Brain microvascular endothelial cell (primary cell): ENCODE results near the gene METRN.

Experiments used
- DNase-seq: peaks from one replicate; pipeline ENCODE4 v3.0.0-alpha.2; 2020
- H3K27ac ChIP-seq: fragments of 250-450 bp; sonication (Bioruptor Pico); 2 replicates; pipeline ENCODE4 v1.5.1; 2020; ENCODE audit warnings: mild to moderate bottlenecking, moderate library complexity
- H3K27me3 ChIP-seq: fragments of 250-450 bp; sonication (Bioruptor Pico); replicated peaks from 2 replicates; pipeline ENCODE4 v1.5.1; 2020; ENCODE audit warnings: mild to moderate bottlenecking
- H3K36me3 ChIP-seq: fragments of 250-450 bp; sonication (Bioruptor Pico); replicated peaks from 2 replicates; pipeline ENCODE4 v1.5.1; 2020; ENCODE audit warnings: mild to moderate bottlenecking
- H3K4me3 ChIP-seq: 2 replicates; pipeline ENCODE4 v1.5.1; 2011; ENCODE audit warnings: low read depth, mild to moderate bottlenecking, control low read depth, low read length, moderate library complexity
- in situ Hi-C: cut with HindIII; loops from 2 replicates; pipeline ENCODE4 v1.10.0; 2017; ENCODE audit warnings: low sequenced_read_pairs, low pct_ligation_motif_present
- TF ChIP-seq, protein P1 (sequence below): IDR thresholded peaks from 2 replicates; pipeline ENCODE4 v1.5.1; 2011; ENCODE audit warnings: low read depth, mild to moderate bottlenecking, moderate library complexity, low read length, control low read depth, inconsistent platforms; ENCODE audit errors: missing control alignments

The METRN gene

DNA sequence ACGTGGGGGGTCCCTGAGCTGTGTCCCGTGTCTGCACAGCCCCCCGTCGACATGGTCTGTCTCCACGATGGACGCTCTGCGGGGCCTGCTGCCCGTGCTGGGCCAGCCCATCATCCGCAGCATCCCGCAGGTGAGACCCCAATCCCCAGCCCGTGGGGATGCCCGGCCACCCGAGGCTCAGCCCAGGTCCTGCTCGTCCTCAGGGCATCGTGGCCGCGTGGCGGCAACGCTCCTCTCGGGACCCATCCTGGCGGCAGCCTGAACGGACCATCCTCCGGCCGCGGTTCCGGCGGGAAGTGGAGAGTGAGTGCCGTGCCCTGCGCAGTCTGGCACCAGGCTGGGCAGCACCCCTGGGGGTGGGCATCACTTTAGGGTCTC, 50.6 kb downstream of the METRN start:
- no peaks in the 10 kb centered on the region for H3K36me3 ChIP-seq
- no peak overlapping the region for H3K27ac ChIP-seq
- H3K27me3 ChIP-seq = no peaks in the 10 kb centered on the region
- in situ Hi-C loops = no loop called here
- no peak for DNase-seq
- H3K4me3 ChIP-seq = no peak overlapping the region
- TF ChIP-seq, protein P1, sequence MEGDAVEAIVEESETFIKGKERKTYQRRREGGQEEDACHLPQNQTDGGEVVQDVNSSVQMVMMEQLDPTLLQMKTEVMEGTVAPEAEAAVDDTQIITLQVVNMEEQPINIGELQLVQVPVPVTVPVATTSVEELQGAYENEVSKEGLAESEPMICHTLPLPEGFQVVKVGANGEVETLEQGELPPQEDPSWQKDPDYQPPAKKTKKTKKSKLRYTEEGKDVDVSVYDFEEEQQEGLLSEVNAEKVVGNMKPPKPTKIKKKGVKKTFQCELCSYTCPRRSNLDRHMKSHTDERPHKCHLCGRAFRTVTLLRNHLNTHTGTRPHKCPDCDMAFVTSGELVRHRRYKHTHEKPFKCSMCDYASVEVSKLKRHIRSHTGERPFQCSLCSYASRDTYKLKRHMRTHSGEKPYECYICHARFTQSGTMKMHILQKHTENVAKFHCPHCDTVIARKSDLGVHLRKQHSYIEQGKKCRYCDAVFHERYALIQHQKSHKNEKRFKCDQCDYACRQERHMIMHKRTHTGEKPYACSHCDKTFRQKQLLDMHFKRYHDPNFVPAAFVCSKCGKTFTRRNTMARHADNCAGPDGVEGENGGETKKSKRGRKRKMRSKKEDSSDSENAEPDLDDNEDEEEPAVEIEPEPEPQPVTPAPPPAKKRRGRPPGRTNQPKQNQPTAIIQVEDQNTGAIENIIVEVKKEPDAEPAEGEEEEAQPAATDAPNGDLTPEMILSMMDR = no peak

DNA sequence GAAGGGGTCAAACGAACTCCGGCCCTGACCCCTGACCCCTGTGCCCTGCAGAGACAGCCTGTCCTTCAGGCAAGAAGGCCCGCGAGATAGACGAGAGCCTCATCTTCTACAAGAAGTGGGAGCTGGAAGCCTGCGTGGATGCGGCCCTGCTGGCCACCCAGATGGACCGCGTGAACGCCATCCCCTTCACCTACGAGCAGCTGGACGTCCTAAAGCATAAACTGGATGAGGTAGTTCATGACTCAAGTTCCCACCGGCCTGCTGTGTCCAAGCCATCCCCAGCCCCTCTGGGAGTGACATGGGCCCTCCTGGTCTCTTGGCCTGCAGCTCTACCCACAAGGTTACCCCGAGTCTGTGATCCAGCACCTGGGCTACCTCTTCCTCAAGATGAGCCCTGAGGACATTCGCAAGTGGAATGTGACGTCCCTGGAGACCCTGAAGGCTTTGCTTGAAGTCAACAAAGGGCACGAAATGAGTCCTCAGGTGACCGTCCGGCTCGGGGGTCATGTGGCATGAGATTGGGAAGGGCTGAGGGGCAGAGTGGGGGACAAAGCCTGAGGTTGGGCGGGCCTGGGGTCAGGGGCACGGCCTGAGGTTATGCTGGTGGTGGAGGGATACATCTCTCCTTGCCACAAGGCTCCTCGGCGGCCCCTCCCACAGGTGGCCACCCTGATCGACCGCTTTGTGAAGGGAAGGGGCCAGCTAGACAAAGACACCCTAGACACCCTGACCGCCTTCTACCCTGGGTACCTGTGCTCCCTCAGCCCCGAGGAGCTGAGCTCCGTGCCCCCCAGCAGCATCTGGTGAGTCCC, 51.3 kb downstream of the METRN start:
- TF ChIP-seq, protein P1 = no peak

DNA sequence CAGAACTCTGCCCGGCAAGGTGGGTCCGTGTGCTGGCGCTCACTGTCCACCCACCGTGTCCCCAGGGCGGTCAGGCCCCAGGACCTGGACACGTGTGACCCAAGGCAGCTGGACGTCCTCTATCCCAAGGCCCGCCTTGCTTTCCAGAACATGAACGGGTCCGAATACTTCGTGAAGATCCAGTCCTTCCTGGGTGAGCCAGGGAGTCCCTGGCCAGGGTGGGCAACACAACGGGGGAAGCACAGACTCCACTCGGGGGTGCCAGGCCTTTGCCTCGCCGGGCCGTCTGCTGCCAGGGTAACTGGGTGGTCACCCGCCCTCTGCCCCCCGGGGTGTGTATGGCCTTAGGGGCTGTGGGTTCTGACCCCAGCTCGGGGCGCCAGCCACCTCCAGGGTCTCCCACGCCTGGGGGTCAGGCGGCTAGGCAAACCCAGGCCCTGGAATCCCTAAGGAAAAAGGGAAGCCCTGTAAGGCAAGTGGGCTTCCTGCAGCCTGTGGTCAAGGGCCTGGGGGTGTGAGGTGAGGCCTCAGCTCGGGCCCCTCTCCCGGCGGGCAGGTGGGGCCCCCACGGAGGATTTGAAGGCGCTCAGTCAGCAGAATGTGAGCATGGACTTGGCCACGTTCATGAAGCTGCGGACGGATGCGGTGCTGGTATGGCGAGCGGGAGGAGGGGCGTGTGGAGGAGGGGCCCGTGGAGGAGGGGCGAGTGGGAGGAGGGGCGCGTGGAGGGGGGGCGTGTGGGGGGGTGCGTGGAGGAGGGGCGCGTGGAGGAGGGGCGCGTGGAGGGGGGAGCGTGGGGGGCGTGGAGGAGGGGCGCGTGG, 52.1 kb downstream of the METRN start:
- H3K4me3 ChIP-seq = no peak overlapping the region
- TF ChIP-seq, protein P1 = no peak

More for the DNA sequence above, 51.3 kb downstream of the METRN start:
- H3K27ac ChIP-seq = no peak overlapping the region
- no peak overlapping the region for H3K4me3 ChIP-seq
- in situ Hi-C loops = no loop called here
- no peaks in the 10 kb centered on the region for H3K27me3 ChIP-seq
- H3K36me3 ChIP-seq = no peaks in the 10 kb centered on the region
- DNase-seq = no peak

DNA sequence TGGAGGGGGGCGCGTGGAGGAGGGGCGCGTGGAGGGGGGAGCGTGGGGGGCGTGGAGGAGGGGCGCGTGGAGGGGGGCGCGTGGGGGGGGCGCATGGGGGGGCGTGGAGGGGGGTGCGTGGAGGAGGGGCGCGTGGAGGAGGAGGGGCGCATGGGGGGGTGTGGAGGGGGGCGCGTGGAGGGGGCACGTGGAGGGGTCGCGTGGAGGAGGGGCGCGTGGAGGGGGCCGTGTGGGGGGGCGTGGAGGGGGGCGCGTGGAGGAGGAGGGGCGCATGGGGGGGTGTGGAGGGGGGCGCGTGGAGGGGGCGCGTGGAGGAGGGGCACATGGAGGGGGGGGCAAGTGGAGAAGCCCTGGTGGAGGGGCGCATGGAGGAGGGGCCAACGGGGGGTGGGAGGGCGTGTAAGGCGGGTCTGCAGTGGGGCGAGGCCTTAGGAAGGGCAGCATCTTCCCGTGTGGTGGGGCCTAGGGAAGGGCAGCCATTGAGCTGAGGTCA, 52.9 kb downstream of the METRN start:
- in situ Hi-C loops = no loop called here
- no peak for DNase-seq
- Histone ChIP-seq H3K27ac (no peak overlapping the region), H3K4me3 (no peak overlapping the region), H3K27me3 (no peaks in the 10 kb centered on the region), H3K36me3 (no peaks in the 10 kb centered on the region)
- TF ChIP-seq, protein P1 = no peak

More for the DNA sequence above, 52.1 kb downstream of the METRN start:
- no peak for DNase-seq
- in situ Hi-C loops = no loop called here
- no peak overlapping the region for H3K27ac ChIP-seq
- no peaks in the 10 kb centered on the region for H3K27me3 ChIP-seq
- H3K36me3 ChIP-seq = no peaks in the 10 kb centered on the region

DNA sequence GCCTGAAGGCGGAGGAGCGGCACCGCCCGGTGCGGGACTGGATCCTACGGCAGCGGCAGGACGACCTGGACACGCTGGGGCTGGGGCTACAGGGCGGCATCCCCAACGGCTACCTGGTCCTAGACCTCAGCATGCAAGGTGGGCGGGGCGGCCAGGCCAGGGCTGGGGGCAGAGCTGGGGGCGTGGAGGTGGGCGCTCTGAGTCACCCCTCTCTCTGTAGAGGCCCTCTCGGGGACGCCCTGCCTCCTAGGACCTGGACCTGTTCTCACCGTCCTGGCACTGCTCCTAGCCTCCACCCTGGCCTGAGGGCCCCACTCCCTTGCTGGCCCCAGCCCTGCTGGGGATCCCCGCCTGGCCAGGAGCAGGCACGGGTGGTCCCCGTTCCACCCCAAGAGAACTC, 53.5 kb downstream of the METRN start:
- H3K36me3 ChIP-seq = no peaks in the 10 kb centered on the region
- no peaks in the 10 kb centered on the region for H3K27me3 ChIP-seq
- no peak overlapping the region for H3K4me3 ChIP-seq
- TF ChIP-seq, protein P1 = no peak
- in situ Hi-C loops = no loop called here
- DNase-seq = no peak
- no peak overlapping the region for H3K27ac ChIP-seq
